ENCODE measurements around the gene DNAAF9.

DNA sequence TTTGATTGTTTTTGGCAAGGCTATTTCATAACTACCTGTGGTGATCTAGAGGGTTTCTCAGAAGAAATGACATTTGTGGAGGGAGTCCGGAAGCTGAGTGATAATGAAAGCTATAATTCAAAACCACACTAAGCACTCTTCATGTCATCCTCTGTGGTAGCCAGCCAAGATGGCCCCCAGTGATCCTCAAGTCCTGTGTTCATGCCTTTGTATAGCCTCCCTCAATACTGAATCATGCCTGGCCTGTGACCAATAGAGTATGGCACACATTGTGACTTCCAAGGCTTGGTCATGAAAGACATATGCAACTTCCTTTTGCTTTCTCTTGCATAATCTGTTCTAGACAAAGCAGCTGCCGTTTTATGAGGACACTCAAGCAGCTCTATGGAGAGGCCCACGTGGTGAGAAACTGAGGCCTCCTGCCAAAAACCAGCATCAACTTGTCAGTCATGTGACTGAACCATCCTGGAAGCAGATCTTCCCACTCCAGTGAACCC lies 12.8 kb upstream of the DNAAF9 start:
- TF ChIP-seq, protein P1, sequence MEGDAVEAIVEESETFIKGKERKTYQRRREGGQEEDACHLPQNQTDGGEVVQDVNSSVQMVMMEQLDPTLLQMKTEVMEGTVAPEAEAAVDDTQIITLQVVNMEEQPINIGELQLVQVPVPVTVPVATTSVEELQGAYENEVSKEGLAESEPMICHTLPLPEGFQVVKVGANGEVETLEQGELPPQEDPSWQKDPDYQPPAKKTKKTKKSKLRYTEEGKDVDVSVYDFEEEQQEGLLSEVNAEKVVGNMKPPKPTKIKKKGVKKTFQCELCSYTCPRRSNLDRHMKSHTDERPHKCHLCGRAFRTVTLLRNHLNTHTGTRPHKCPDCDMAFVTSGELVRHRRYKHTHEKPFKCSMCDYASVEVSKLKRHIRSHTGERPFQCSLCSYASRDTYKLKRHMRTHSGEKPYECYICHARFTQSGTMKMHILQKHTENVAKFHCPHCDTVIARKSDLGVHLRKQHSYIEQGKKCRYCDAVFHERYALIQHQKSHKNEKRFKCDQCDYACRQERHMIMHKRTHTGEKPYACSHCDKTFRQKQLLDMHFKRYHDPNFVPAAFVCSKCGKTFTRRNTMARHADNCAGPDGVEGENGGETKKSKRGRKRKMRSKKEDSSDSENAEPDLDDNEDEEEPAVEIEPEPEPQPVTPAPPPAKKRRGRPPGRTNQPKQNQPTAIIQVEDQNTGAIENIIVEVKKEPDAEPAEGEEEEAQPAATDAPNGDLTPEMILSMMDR (IDR thresholded peaks at IDR 0.05): no peak
- no peak for TF ChIP-seq POLR2A (IDR thresholded peaks at IDR 0.05)

All from testis (tissue), 2 donors.